Bone marrow (tissue), 2 donors: ENCODE measurements around the gene NAP1L4.
A peak's percentile ranks its signal among the peaks of the same experiment; 100 is the strongest.
"Not testable (repeated sequence)": the region's sequence is repeated elsewhere in the genome, so short reads cannot be mapped to it uniquely, and the experiment has no call there.

Source experiments
- DNase-seq, 2 donors: peaks; one replicate each; lab custom pipeline; 2025; lab: John Stamatoyannopoulos, UW

Gene NAP1L4

DNA sequence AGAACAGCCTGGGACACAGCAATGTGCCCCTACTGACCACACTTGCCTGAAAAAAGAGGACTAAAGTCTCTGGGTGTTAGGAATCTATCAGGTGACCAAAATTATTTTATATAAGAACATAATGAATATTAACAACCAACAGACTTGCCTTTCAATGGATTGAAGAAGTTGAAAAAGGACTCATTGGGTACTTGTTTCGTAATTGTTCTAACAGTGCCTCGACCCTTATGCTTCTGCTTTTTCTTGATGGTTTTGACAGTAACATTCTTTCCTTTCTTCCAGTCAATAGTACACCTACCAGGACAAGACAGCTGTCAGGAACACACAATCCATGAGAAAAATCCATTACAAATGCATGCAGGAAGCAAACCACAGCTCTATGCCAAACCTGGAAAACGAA lies 33.9 kb downstream of the NAP1L4 start:
- DNase-seq, result no peak

DNA sequence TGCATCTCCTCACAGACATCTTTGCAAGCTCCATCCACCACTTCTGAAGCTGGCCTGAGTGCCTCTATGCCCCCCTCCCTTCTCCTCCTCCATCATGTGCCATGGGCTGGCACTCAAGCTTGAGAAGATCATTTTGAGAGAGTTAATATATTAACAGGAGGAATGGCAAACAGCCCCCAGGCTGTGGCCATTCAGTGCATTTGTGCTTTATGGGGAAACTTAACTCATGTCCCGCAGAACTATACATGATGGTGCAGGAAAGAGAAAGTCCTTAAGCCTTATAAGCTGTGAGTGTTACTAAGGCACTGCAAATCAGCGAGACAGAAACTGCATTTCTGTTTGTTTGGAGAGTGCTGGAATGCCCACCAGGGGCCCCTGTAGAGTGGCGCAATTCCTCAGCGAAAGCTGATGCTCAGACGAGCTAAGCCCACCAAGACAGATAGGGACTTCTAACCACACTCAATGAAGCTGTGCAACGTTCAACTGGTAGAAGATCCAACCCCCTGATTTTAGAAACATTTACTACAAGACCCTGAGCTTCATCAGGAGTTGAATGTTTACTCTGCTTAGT lies 36.1 kb downstream of the NAP1L4 start:
- DNase-seq, result no peak

DNA sequence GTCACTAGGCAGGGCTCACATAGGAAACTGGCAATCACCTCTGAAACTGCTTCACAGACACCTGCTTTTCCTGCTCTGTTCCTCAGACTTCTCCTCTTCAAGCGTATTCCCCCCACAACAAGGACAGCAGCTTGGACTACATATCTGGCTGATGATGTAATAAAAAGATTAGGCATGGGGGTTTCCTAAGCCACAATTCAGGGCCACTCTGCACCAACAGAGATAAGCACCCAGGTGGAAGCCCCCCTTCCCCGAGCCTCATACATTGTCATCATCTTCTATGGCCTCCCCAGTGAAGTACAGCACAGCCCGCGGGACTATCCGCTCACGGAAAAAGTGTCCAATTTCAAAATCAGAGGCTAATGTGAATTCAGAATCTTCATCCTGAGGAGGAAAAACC lies 37.9 kb downstream of the NAP1L4 start:
- no peak for DNase-seq

DNA sequence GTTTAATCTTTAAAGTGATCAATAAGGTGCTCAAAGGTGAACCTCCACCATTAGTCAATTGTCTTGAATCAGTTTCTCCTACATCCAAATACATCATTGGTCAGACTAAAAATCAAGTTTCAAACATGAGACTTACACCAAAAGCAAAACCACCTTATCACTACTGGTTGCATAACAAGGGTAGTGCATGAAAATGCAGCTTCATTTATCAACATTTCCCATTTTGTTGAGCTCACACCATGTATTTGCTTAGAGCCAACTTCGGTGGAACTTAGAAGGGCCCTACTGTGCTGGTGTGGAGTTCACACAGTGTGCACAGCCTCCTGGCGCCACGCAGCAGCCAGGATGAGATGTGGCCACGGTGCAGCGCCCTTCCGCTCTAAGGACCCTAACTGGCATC lies 39.8 kb downstream of the NAP1L4 start:
- DNase-seq, result no peak

DNA sequence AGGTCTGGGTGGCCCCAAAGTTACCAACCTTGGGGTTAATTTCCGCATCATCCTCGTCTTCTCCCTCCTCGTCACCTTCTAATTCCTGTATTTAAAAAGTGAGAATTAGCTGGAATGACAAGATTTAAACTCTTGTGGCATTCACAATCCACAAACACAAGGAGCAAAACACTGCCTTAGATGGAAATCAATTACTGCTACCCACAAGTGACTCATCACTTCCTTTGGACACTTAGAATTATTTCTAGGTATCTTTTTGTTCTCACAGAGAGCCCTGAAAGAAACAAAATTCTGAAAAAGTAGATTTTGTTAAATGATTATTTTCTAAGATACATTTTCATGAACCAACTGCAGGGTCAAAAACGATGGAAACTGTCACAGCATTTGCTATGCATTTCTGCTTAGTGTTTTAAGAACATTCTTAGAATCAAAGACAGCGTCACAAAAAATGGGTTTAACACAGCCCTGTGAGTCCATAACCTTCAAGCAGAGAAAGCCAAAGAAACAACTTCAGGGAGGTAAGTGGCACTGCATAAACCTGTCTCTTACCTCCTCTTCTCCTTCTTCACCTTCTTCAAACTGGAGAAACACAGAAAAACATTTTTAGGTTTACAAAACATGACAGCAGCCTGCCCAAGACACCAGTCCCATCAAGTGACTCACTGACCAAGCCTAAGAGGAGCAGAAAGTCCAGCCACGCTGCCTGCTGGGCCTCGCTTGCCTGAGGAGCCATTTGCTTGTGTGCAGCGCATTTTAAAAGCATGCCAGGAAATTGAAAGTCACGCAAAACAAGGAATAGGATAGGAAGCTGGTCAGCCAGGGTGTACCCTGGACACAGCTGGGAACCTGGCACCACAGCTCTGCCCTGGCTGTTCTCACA lies 40.7 kb downstream of the NAP1L4 start:
- no peak for DNase-seq

DNA sequence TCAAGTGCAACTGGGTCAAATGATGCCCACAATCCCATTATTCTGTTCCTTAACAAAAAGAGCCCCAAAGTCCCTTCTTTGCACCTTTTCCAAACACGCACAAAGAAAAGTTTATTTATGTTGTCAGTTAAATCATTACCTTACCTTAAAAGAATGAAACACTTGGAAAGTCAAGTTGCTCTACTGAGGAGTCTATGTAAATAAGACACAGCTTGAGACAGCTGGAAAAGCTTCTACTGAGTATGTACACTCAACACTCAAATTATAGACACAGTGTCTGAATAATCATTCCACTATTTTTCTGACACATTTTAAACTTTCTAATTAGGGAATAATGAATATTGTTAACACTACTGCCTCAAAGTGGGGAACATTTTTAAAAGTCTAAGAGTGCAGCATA lies 41.3 kb downstream of the NAP1L4 start:
- no peak for DNase-seq

DNA sequence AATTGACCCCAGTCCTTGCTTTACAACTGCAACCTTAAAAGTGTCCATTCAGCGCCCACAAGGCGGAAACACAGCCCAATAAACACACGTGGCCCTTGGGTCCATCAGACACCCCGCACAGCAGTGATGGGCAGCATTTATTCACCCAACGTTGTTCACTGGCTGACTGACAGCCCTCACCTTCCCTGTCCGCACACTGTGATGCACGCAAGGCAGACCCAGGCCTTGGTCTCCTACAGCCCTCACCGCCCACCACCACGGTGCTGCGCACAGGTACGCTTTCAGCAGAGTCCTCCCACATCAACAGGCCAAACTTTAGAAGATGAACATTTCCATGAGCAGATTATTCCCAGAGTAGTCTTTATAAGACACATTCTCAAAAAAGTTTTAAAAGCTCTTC lies 42.2 kb downstream of the NAP1L4 start:
- DNase-seq, result no peak

DNA sequence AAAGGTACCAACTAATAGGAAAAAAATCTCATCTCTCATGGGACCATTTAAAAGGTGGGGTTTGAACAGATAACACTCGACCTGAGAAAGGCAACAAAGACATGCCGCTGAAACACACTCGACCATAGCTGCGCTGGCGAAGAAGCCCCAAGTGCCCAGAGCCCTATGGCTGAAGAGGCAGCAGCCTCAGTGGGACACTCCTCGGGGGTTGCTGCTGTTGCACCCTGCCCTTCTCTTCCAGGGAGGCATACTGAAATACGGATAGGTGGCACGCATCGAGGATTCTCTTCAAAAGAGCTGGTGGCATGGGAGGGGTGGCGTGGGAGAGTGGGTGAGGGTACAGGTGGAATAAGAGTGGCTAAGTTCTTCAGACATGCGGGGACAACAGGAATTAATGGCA lies 44.4 kb downstream of the NAP1L4 start:
- DNase-seq, result no peak

DNA sequence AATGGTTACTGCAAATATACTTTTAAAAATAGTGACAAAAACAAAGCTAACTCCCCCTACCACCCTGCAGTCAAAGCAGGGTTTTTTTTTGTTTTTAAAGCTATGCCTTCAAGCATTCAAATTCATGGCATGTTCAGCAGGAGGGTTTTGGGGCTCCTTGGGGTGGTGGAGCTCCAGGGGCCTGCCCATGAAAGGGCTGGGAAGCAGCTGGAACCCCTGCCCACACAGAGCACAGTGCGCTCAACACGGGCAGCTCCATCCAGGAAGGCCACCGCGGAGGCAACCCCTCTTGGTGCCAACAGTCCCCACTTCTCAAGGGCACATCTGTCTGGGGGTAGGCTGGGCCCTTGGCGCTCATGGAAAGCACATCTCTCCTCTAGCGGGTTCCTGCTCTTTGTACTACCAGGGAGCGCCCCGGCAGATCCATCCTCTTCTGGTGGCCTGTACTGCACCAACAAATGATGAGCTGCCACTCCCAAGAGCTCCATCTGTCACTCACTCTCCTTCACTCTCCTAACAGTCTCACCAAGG lies 46.3 kb downstream of the NAP1L4 start:
- DNase-seq, result no peak

DNA sequence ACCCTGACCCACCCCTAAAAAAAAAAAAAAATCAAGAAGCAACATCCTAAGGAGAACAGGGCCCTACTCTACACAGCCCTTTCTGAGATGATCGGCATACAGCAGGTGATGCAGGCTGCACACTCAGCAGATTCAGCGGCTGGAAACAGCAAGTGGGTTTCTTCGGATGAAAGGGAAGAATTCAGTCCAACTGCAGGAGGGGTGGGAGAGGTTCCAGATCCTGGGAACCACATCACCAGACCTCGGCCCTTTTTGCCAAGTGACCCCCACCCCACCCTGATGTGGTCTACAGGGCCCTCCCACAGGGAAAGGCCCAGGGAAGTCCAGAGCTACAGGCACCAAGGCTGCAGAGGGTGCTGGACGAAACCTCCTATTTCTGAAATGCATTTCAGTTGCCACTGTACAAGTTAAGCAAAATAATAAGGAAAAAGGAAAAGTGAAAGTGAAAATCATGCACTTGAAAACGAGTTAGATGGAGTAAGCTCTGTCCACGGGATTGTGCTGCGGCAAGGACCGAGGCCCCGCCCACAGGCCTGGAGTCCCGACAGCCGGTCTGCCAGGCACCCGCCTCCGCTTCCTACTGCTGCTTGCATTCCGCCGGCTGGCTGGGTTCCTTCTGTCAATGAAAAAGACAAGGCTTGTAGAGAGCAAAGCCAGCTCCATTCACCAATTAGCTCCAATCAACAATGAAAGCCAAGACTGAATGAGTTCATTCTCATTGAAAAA lies 46.9 kb downstream of the NAP1L4 start:
- DNase-seq, result peak in 1 of 2 donors; percentile 90

DNA sequence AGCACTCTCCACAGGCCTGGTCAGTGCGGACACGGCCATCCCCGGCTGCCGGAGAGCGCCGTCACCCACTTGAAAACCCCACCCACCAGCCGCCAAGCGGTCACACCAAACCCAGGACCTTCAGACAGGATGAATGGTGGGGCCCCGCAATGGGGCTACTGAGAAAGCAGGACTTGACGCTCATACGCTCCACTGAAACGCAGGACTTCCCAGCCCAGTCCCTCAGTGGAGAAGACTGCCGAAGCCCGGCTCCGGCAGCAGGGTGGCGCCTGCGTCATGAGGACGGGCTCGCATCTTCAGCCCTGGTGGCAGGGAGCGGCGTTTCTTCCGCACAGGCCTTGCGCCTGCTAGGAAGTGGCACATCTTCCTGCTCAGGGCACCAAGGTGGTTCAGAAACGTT lies 47.6 kb downstream of the NAP1L4 start:
- no peak for DNase-seq

DNA sequence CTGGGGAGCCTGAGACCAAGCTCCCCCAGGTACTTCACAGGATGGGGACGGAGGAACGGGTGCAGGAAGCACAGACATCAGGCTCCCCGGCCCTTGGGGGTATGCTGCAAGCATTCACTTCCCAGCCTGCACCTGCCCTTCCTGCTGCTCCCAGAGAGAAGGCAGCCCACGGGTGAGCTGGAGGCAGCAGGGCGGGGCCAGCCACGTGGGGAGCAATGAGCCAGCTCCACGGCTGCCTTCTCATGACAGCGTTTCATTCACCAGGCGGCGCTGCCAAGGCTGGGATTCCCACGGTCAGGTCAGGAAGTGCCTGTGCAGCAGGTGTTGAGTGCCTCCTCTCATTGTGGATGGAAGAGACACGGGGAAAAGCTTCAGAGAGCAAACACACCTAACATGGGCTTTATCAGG lies 48.4 kb downstream of the NAP1L4 start:
- DNase-seq, result no peak

DNA sequence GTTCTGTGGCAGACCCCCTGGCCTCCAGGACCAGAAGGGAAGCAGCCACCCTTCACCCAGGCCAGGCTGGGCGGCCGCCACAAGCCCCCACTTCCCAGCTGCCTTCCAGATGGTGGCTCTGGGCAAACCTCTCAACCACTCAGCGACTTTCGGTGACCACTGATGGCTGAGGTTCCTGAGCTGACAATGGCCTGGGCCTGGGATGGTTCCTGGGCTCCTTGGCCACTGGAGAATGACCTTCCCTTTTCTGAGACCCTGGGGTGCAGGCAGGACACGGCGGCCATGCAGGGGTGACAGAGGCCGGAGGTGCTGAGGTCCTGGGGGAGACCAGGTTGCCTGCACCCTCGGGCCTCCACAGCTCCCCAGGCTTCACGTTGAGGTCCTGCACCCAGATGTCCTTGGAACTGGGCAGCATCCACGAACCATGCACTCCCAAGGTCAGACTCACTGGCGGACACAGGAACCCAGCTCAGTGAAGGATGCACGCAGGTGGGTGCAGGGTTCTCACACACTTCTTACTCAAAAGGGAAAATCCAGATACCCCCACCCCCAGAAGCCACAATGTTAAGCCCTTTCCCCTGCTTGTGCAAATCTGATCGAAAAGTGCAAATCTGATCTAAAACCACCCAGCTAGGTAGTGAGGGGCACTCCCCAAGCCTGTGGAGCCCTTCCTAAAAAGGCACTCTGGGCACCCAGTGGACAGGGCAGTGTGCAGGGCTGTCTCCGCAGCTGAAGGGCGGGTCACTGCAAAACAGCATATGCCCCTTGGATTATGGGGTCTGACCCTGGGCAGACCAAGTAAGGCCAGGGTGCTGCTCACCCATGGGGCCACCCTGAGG lies 49.0 kb downstream of the NAP1L4 start:
- no peak for DNase-seq

DNA sequence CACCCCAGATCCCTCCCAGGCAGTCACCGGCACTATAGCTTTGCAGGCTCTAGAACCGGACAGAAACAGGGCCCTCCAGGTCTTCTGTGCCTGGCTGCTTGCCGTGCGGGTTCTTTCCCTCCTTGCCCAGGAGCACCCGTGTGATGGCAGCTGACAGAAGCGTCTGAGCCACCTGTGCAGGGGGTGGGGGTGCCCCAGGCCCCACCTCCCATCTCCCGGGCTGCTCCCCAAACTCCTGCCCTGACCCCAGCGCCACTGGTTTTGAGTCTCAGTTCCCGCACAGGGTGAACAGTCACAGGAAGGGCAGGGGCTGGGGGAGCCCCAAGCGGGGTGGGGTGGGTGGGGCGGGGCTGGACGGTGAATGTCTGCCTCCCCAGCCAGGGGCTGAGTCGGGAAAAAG lies 49.7 kb downstream of the NAP1L4 start:
- DNase-seq, result no peak

DNA sequence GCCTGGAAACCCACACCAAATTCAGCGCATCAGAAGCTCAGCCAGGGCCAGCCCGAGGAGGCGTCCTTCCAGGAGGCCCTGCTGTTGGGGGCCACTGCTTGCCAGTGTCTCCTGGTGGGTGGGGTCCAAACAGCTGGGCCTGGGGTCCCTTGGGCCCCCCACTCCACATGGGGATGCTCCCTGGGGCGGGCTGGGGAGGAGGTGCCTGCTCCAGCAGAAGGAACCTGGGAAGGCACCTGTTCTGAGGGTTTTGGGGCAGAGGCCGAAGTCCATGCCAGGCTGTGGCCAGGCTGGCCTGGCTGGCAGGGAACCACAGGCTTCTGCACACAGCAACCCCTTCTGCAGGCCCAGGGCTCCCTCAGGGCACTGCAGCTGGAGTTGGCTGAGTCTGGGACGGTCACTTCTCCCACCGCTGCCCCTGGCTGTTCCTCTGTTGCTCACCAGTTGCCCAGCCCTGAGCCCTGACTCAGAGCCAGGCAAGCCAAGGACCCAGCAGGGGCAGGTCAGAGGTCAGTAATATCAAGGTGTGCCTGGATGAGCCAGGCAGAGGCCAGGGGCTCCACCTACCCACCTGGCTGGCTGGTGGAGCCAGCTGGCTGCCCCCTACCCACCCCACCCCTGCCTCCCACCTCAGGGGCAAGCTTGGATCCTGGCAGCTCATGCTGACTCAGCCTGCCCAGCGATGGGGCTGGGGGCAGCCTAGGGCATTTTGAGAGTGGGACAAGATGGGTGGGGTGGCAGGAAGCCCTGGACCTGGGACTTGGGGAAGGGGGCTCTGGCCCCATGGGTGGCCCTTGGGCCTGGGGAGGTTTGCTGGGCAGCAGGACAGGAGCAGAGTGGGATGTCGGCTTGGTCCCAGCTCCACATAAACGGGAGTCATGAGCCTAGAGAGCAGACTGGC lies 51.0 kb downstream of the NAP1L4 start:
- DNase-seq, result no peak

DNA sequence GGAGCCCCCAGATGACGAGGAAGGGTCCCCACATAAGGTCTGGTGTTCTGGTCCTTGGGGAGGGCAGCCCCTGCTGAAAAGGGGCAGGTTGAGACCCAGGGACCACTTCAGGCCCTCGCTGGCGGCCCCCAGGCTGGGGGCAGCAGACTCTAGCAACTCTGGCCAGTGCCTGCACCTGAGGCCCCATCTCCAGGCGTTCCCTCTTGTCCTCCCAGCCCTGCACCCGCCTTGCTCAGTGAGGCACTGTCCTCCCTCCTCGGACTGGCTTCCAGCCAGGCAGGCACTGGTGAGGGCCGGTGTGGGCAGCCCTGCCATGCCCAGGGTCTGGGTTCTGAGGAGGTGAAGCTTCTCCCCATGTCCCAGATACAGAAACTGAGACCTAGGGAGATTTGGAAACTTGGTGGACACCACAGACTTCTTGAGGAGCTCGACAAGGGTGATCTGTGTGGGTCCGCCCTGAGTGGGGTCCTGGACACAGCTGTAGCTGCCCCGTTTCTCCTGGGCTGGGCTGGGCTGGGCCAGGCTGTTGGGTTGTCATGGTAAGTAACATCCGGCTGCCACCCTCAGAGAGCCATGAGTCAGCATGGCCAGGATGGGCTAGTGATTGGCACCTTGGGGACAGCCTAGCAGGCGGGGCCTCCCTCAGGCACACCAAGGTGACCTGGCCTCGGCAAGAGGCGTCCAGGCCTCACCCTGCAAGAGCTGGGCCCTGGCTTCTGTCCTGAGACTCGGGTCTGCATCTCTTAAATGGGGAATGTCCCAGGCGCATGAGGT lies 51.8 kb downstream of the NAP1L4 start:
- DNase-seq, result no peak

DNA sequence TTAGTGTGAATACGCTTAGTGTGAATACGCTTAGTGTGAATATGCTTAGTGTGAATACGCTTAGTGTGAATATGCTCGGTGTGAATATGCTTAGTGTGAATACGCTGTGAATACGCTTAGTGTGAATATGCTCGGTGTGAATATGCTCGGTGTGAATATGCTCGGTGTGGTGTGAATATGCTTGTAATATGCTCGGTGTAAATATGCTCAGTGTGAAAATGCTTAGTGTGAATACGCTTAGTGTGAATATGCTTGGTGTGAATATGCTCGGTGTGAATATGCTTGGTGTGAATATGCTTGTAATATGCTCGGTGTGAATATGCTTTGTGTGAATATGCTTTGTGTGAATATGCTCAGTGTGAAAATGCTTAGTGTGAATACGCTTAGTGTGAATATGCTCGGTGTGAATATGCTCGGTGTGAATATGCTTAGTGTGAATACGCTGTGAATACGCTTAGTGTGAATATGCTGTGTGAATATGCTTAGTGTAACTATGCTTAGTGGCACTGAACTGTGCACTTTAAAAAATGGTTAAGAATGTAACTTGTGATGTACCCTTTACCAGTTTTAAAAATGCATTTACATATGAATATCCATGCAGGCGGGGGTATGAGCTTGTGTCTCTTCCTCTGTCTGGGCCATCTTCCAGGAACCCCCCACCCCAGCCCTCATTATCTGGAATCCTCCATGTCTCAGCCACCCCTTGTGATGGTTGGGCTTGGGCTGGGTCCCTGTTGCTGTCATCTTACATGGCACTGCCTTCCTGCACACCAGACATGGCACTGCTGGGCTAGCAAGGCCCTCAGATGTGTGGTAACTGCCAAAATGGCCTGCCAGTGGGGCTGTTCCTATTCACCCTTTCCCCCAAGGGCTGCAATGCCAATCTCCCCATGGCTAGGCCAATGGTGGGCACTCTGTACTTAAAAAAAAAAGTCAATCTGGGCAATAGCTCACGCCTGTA lies 53.4 kb downstream of the NAP1L4 start:
- DNase-seq, result not testable (repeated sequence)

DNA sequence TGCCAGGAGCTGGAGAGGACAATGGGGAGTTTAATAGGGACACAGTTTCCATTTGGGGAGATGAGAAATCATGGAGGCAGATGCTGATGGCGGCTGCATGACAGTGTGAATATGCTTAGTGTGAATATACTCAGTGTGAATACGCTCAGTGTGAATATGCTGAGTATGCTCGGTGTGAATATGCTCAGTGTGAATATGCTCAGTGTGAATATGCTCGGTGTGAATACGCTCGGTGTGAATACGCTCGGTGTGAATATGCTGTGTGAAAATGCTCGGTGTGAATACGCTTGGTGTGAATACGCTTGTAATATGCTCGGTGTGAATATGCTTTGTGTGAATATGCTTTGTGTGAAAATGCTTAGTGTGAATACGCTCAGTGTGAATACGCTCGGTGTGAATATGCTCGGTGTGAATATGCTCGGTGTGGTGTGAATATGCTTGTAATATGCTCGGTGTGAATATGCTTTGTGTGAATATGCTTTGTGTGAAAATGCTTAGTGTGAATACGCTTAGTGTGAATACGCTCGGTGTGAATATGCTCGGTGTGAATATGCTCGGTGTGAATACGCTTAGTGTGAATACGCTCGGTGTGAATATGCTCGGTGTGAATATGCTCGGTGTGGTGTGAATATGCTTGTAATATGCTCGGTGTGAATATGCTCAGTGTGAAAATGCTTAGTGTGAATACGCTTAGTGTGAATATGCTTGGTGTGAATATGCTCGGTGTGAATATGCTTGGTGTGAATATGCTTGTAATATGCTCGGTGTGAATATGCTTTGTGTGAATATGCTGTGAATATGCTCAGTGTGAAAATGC lies 54.3 kb downstream of the NAP1L4 start:
- not testable (repeated sequence) for DNase-seq
